Activated CD8-positive, alpha-beta T cell treated with anti-CD3 and anti-CD28 coated beads, Interleukin-2, amount 10 ng/mL, durations not matched to agents 7 days and 5 days (primary cell): ENCODE results near the gene NENF. TPM values are rescaled to one million over a fixed set of nuclear protein-coding genes. Genes with fewer than 3 reads are reported as not detected.

ENCODE experiments used
- total RNA-seq, 2 experiments: library from RNA; stranded (reverse); gene quantifications; one replicate each; pipeline ENCODE4 v1.2.3, GENCODE V29; 2021

Gene NENF
- total RNA-seq, 2 experiments from 2014 or later: 29.2 to 29.3 TPM

Other genes with a start within 250 kb of the NENF start
- gene PPP2R5A, start 147.5 kb upstream of the NENF start, total RNA-seq: 10 to 100 TPM; 66.7 to 72.3 TPM
- 10 to 100 TPM in 1 of 2 experiments, 1 to 10 TPM in 1; 10.0 to 13.2 TPM for gene PACC1, start 18.0 kb upstream of the NENF start, total RNA-seq
- 10 to 100 TPM; 12.1 to 12.5 TPM for gene ATF3, start 175.8 kb downstream of the NENF start, total RNA-seq